KOPT-K1 (cell line): Measurements from ENCODE around the gene KIF26A.

Experiments
- H3K27ac ChIP-seq: fragments of 200-600 bp; sonication (generic); 2 replicates; pipeline ENCODE4 v1.5.1; 2016; ENCODE audit warnings: antibody characterized with exemption, mild to moderate bottlenecking, low read depth, low read length; ENCODE audit not compliant: poor library complexity, severe bottlenecking
- H3K36me3 ChIP-seq: fragments of 200-600 bp; sonication (generic); 2 replicates; pipeline ENCODE4 v1.5.1; 2017; ENCODE audit warnings: antibody characterized with exemption, mild to moderate bottlenecking, low read length, moderate library complexity; ENCODE audit not compliant: insufficient read depth
- H3K9me3 ChIP-seq: fragments of 200-600 bp; sonication (generic); 2 replicates; pipeline ENCODE4 v1.5.1; 2017; ENCODE audit warnings: antibody characterized with exemption, low read length, mild to moderate bottlenecking; ENCODE audit not compliant: insufficient read depth, poor library complexity, severe bottlenecking

The KIF26A gene

DNA sequence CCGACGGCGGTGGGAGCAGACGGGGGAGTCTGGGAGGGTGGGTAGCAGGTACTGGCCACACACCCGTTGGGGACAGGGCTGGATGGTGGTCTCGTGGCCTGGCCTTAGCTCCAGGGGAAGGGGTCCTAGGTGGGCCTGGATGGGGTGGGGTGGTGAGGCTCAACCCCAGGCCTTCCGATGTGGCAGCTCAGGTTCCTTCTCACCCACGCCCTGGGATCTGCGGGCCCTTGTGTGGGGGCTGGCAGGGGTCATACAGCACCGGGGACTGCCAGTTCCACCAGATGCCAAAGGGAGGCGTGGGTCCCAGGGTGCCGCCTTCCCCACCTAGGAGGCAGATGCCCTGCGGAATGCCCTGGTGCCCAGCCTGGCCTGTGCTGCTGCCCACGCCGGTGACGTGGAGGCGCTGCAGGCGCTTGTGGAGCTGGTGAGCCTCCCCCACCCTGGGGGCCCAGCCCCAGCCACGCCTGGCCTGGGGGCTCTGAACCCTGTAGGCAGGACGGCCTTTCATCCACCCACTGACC is 31.9 kb upstream of the KIF26A start:
- Histone ChIP-seq H3K36me3 (no peaks in the 10 kb centered on the region), H3K9me3 (no peaks in the 10 kb centered on the region), H3K27ac (no peak overlapping the region)

DNA sequence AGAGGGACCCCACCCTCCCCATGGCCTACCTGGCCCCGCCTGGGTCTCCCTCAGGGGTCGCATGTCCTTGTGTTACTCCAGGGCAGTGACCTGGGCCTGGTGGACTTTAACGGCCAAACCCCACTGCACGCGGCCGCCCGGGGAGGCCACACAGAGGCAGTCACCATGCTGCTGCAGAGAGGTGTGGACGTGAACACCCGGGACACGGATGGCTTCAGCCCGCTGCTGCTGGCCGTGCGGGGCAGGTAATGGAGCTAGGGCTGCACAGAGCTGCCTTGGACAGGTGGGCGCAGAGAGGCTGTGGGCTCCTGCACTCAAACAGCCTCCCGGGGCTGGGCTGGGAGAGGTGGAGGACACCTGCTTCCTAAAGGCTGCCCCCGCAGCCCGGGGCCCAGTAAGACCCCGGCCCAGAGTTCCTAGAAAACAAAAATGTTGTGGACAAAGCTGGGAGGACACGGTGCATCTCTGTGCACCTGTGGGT is 31.2 kb upstream of the KIF26A start:
- H3K9me3 ChIP-seq, result no peaks in the 10 kb centered on the region
- no peak overlapping the region for H3K27ac ChIP-seq
- no peaks in the 10 kb centered on the region for H3K36me3 ChIP-seq

DNA sequence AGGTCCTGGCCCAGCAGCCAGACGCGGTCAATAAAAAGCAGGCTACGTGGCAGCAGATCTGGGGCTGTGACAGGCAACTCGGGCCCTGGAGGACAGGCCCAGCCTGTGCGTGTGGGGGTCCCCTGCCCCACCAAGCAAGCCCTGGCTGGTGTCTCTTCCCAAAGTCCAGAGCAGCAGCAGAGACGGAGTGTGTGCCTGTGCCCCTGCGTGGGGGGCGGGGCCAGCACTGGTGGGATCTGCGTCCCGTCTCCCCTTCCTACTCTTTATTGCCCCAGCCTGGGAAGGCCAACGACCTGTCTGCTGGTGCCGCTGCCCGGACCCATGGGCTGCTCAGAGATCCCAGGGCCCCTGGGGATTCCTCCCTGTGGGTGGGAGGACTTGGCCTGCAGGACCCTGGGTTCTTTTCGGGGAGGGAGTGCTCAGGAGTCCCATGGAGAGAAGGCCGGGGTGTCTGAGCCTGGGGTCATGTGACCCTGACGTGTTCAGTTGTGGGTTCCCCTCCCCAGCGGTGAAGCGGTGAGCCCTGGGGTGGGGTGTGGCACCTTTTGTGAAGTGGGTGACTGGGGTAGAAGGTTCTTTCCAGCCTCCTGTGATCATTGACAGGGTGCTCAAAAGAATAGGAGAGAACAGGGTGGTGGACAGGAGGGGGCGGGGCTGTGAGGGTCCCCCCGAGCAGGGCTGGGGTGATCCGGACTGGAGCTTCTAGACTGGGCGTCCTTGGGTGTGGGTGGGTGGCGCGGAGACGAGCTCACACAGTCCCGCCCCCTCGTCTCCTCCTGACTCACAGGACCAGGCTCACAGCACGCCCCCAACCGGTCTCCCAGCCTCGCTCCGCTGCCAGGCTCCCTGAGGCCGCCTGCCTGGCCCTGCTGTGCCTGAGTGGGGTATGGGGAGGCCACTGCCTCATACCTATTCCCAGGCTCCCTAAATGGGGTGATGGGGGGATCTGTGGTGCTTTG is 30.5 kb upstream of the KIF26A start:
- Histone ChIP-seq H3K27ac (no peak overlapping the region), H3K9me3 (no peaks in the 10 kb centered on the region), H3K36me3 (no peaks in the 10 kb centered on the region)

DNA sequence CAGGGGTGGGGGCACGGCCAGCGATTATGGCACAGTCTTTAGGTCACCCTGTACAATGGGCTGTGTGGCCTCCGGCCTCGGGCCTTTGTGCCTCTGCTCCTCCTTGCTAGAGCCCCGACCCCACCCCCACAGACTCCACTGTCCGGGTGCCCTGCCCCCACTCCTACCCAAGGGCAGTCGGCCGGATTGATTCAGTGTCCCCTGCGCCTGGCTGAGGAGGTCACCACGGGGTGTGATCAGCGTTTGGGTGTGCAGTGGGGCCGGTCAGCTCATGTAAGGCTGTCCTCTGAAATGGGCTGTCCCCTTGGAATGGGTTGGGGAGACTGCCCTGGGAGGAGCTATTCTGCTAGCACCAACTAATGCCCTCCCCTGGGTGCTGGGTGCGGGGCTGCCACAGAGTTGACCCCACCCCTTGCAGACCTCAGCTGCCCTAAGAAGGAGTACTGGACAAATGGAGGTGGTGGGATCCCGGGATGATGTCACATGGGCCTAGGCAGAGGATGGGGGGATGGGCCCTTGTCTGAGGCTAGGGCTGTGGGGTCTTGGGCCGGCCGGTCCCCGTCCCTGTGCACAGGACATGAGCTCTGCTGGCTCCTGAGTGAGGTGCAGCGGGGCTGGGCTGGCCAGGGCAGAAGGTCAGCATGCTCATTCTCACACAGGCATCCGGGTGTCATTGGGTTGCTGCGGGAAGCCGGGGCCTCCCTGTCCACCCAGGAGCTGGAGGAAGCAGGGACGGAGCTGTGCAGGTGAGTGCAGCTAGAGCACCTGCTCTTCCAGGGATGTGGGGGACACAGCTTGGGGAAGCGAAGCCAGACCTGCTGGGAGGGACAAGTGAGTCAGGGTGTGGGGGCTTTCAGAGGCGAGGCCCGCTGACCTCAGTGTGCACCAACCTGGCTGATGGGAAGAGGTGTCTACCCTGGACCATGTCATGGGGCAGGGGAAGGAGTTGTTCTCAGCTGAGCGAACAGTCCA is 29.5 kb upstream of the KIF26A start:
- Histone ChIP-seq H3K36me3 (no peaks in the 10 kb centered on the region), H3K9me3 (no peaks in the 10 kb centered on the region), H3K27ac (no peak overlapping the region)

DNA sequence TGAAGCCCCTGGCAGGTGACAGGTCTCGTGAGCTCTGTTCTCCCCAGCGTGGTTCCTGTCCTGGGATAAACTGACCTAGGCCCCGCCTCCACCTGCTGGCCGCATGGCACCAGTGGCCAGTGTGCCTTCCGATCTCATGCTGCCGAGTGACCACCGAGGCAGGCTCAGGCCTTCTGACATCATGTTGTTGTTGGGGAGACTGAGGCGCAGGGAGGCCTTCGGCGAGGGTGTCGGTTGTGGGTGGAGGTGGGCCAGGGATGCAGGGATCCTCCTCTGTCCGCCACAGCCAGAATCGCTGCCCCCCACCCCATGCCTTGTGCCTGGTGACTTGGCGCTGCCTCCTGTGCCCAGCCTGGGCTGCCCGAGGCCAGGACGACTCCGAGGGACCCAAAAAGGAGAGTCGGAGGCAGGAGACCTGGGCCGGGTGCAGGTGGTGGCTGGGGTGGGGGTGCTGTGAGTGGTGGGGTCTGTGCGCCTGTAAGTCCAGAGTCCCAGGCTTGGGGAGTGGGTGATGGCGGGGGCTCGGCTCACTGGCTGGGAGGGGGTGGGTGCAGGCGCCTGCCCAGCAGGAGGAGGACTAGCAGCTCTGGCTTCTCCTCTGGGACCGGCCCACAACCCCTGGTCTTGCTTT is 28.5 kb upstream of the KIF26A start:
- Histone ChIP-seq H3K9me3 (no peaks in the 10 kb centered on the region), H3K36me3 (no peaks in the 10 kb centered on the region), H3K27ac (no peak overlapping the region)

DNA sequence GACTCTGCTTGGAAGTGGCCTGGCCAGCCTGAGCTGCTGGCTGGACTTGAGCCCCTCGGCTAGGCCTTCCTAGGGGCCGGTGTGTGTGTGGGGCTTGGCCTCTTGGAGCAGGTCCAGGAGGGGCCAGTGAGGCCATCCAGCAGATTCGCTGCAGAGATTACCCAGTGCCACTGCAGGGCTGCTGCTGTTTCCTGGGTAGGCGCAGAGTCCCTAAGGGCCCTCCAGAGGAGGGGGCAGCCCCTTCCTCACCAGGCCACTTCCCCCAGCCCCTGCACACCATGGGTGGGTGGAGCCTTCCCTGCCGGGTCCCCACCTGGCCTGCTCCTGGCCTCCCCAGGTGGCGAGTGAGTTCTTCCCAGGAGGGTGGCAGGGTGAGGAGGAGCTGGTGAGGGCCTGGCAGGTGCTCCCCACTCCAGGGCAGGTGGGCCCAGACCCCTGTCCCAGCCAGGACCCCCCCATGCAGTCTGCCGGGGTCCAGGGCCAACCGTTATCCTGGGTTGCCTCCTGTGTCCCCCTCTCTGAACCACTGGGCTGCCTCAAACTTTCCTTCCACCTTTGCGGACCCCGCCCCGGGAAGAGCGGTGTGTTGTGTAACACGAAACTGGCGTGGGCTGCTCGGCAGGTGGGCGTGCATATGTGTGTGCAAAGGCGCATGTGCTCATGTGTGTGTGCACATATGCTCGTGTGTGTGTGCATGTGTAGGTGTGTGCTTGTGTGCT is 27.7 kb upstream of the KIF26A start:
- no peaks in the 10 kb centered on the region for H3K9me3 ChIP-seq
- H3K36me3 ChIP-seq, result no peaks in the 10 kb centered on the region
- H3K27ac ChIP-seq, result no peak overlapping the region

DNA sequence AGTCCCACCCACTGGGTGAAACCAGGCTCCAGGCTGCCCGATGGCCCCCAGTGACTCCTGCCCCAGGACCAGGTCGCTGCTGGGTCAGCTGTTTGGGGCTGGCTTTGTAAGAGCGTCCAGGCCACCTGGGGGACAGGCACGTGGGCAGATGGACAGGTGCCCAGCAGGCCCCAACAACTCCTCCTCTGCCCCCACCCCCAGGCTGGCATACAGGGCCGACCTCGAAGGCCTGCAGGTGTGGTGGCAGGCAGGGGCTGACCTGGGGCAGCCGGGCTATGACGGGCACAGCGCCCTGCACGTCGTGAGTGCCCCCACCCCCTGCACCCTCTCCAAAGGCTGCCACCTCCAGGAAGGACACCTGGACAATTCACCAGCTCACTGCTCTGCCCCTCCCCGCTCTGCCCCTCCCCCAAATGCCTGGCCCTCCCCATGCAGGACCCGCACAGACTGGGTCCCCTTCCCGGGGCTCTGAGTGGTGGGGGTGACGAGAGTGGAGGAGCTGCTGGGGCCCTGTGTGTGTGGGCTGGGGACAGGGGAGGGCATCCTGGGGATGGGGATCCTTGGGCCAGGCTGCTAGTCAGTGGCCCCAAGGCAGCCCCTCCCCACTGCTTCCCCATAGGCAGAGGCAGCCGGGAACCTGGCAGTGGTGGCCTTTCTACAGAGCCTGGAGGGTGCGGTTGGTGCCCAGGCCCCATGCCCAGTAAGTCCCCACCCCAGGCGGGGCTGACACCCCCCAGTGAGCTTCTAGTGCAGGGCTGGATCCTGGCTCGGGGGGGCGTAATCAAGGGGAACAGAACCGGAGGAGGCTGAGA is 26.9 kb upstream of the KIF26A start:
- Histone ChIP-seq H3K36me3 (no peaks in the 10 kb centered on the region), H3K27ac (no peak overlapping the region), H3K9me3 (no peaks in the 10 kb centered on the region)

DNA sequence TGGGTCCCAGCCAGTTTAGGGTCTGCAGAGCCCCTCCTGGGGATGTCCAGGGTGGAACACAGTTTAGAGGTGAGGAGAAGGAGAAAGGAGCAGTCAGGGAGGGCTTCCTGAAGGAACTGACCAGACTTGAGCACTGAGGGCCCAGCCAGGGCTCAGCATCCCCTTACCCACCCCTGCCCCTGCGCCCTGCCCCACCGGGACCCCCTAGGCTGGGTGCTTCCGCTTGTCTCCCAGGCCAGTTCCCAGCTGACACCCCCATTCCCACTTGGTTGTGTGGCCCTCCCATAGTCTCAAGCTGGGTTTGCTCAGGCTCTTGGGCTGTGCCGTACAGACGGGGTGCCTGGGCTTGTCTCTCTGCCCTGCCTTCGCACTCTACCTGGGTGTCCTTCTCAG is 26.3 kb upstream of the KIF26A start:
- H3K9me3 ChIP-seq, result no peaks in the 10 kb centered on the region
- no peaks in the 10 kb centered on the region for H3K36me3 ChIP-seq
- H3K27ac ChIP-seq, result no peak overlapping the region

DNA sequence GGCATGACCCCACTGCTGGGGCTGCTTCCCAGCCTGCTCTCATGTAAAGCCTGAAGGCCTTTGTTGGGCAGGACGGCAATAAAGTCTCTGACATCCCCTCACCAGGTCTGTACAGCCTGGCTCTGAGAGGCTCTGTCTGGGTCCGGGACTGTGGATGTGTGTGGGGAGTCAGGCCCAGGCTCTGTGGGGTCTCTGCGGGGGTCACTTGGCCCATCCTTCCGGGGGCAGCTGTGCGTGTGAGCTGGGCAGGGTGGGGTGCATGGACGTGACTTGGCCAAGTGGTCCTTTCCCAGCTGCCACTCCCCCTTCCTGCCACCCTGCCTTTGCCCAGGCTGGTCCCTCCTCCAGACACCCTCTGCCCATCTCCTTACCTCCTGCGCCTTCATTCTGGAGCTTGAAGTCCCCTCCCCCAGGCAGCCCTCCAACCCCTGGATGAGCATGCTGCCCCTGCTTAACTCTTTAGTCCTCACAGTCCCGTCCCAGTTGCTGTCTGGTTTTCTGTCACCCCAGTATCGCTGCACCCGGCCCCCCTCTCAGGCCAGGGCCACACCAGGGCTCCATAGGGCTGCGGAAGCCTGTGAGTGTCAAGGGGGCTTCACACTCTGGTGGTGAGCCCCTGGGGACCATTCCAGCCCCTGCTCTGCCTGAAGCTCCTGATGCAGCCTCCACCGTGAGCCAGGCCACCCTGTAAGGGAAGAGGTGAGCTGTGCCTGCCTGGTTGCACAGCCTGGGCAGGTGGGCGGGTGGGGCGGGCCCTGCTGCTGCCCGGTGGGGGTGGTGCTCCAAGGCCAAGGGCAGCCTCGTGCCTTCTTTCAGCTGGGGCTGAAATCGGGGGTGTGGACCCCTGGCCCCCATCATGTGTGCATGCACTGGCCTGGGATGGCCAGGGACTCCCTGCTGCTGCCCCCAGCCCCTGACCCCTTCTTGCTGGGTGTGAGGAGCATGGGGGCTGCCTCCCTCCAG is 25.5 kb upstream of the KIF26A start:
- Histone ChIP-seq H3K27ac (no peak overlapping the region), H3K36me3 (no peaks in the 10 kb centered on the region), H3K9me3 (no peaks in the 10 kb centered on the region)

DNA sequence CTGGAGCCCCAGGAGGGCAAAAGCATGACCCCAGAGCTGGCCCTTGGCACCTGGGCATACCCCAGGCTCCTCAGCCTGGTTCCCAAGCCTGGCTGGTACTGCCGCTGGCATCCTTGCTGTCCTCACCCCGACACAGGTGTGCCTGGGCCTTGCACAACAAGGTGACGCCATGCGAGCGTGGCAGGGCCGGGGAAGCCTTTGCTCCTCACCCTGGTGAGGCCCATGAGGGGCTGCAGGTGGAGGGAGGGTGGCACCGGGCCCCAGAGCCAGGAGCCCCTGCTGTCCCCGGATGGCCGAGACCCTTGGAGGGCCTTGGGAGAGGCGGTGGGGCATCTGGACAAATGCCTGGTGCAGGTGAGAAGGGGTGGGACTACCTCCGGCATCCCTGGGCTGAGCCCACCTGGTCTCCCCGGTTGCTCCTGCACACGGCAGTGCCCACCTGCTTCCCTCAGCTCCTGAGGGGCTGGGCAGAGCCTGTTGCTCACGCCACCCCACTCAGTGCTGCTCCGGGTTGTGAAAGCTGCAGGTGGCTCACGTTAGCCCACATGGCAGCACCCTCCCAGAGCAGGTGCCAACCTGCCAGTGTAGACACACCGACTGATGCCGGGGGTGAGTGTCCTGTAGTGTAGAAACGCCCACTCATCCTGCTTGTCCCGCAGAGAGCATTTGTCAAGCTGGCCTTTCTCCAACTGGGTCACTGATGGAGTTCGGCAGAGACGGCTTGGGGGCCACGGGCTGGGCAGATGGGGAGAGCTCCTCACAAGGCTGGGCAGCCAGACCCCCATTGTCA is 24.6 kb upstream of the KIF26A start:
- Histone ChIP-seq H3K9me3 (no peaks in the 10 kb centered on the region), H3K36me3 (no peaks in the 10 kb centered on the region), H3K27ac (no peak overlapping the region)

DNA sequence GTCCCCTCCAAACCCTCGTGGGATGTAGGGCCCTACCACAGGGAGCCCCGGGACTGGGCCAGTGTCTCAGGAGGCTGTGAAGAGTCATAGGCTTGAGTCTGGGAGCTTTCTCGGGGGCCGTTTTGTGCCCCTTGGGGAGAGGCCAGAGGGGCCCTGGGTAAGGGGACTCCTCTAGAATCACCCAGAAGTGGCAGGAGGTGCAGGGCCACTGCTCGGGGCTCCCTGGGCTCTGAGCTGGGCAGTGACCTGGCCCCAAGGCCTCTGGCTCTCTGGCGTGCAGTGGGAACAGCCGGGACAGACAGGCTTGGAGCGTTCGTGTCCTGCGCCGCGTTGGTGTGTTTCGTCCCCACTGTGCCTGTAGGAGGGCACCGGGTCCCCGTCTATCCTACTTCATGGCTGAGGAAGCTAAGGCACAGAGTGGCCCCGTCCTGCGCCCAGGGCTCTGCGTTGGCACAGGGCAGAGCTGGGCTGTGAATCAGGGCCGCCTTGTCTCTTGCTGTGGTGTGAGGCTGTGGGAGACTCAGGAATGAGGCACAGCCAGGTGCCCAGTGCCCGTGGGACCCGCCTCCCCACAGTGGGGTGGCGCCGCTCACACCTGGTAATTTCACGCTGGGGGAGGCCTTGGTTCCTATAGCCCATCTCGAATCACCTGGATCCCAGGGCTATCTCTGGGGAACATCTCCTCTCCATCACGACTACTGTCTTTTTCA is 23.8 kb upstream of the KIF26A start:
- no peak overlapping the region for H3K27ac ChIP-seq
- H3K9me3 ChIP-seq, result no peaks in the 10 kb centered on the region

More for the DNA sequence above, 23.8 kb upstream of the KIF26A start:
- no peaks in the 10 kb centered on the region for H3K36me3 ChIP-seq
